ENCODE data around the gene LIFR. TPM values are rescaled to one million over a fixed set of nuclear protein-coding genes. Genes with fewer than 3 reads are reported as not detected.

Gene LIFR
- total RNA-seq, 1 donor from 2014 or later: 33.4 TPM

- H3K27me3 Mint-ChIP-seq: no peaks in the 10 kb centered on the region
- H3K9me3 Mint-ChIP-seq (ENCODE audit: low read depth): no peaks in the 10 kb centered on the region
- no peak for TF ChIP-seq CTCF (IDR thresholded peaks at IDR 0.05; ENCODE audit: unreplicated experiment)
- no peak overlapping the region for H3K4me3 Mint-ChIP-seq (ENCODE audit: low read depth)
- H3K36me3 Mint-ChIP-seq (ENCODE audit: insufficient read depth): peaks cover 2% of the 10 kb centered on the region
- DNase-seq (ENCODE audit: low spot score, unreplicated experiment): no peak
- H3K27ac Mint-ChIP-seq: no peak overlapping the region
- H3K4me1 Mint-ChIP-seq (ENCODE audit: low read depth): peaks cover 22% of the 10 kb centered on the region
Observed at GRCh38 chr5:38536968-38537367, 19.5 kb downstream of the LIFR start.

DNA sequence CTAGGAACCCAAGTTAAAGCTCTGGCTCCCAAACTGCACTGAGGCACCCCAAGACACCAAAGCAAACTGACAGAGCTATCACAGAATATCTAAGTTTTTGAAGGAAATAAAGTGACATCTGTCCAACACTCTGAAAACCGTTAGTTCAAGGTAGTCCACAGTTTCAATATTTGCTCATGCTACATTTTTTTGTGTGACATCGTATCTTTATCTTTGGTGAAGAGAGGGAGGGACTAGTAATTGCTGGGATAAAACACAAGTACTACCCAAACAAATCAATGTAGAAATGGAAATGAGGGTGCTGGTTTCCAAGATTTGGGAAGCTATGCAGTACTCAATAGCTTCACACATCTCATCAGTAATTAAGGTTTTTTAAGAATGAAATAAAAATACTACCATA lies 20.6 kb downstream of the LIFR start:
- no peak overlapping the region for H3K27ac Mint-ChIP-seq
- no peak for TF ChIP-seq CTCF (IDR thresholded peaks at IDR 0.05; ENCODE audit: unreplicated experiment)
- H3K4me1 Mint-ChIP-seq (ENCODE audit: low read depth): peaks cover 20% of the 10 kb centered on the region
- H3K27me3 Mint-ChIP-seq: no peaks in the 10 kb centered on the region
- peaks cover 6% of the 10 kb centered on the region for H3K36me3 Mint-ChIP-seq (ENCODE audit: insufficient read depth)
- peaks cover 3% of the 10 kb centered on the region for H3K9me3 Mint-ChIP-seq (ENCODE audit: low read depth)
- no peak overlapping the region for H3K4me3 Mint-ChIP-seq (ENCODE audit: low read depth)
- no peak for DNase-seq (ENCODE audit: low spot score, unreplicated experiment)

DNA sequence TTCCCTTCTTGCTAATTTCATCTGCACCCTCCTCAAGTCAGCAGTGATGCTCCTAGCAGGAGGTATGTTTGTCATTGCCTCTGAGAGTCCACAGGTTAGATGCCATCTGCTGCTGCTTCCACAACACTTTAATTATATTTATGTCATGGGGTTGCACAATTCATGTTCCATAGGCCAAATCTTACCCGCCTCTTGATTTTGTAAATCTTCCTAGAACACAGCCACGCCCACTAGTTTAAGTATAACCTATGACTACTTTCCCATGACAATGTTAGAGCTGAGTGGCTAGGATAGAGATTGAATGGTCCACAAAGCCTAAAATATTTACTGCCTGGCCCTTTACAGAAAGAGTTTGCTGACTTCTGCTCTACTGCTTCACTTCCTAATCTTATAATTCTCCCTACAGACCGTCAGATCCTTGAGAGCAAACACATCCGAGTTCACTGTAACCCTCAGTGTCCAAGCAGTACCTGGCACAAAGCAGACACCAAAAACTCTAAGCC lies 21.1 kb downstream of the LIFR start:
- H3K27ac Mint-ChIP-seq: no peak overlapping the region
- H3K4me1 Mint-ChIP-seq (ENCODE audit: low read depth): peaks cover 18% of the 10 kb centered on the region
- peaks cover 6% of the 10 kb centered on the region for H3K36me3 Mint-ChIP-seq (ENCODE audit: insufficient read depth)

DNA sequence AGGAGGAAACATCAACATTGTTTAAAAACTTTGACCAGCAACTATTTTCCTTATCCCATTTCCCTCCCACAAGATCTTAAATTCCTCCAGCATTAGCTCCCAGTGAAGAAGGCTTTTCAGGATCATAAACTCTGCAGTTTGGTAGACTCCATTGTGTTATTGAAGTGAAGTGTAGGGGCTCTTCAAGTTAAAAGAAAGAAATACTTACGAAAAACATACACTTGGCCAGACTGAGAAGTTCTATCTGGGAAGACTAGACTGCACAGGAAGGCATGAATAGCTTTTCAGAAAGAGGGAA lies 22.3 kb downstream of the LIFR start:
- no peak for TF ChIP-seq CTCF (IDR thresholded peaks at IDR 0.05; ENCODE audit: unreplicated experiment)
- H3K4me3 Mint-ChIP-seq (ENCODE audit: low read depth): no peak overlapping the region
- no peak overlapping the region for H3K27ac Mint-ChIP-seq
- peaks cover 14% of the 10 kb centered on the region for H3K4me1 Mint-ChIP-seq (ENCODE audit: low read depth)
- DNase-seq (ENCODE audit: low spot score, unreplicated experiment): no peak
- H3K9me3 Mint-ChIP-seq (ENCODE audit: low read depth): peaks cover 3% of the 10 kb centered on the region
- H3K36me3 Mint-ChIP-seq (ENCODE audit: insufficient read depth): peaks cover 4% of the 10 kb centered on the region
- H3K27me3 Mint-ChIP-seq: no peaks in the 10 kb centered on the region

More for the DNA sequence above, 21.1 kb downstream of the LIFR start:
- H3K27me3 Mint-ChIP-seq: no peaks in the 10 kb centered on the region
- no peak for DNase-seq (ENCODE audit: low spot score, unreplicated experiment)
- peaks cover 3% of the 10 kb centered on the region for H3K9me3 Mint-ChIP-seq (ENCODE audit: low read depth)
- TF ChIP-seq CTCF (IDR thresholded peaks at IDR 0.05; ENCODE audit: unreplicated experiment): no peak
- H3K4me3 Mint-ChIP-seq (ENCODE audit: low read depth): no peak overlapping the region

- peaks cover 3% of the 10 kb centered on the region for H3K9me3 Mint-ChIP-seq (ENCODE audit: low read depth)
- no peak overlapping the region for H3K27ac Mint-ChIP-seq
- H3K4me1 Mint-ChIP-seq (ENCODE audit: low read depth): peaks cover 12% of the 10 kb centered on the region
- H3K4me3 Mint-ChIP-seq (ENCODE audit: low read depth): no peak overlapping the region
- TF ChIP-seq CTCF (IDR thresholded peaks at IDR 0.05; ENCODE audit: unreplicated experiment): no peak
- no peaks in the 10 kb centered on the region for H3K27me3 Mint-ChIP-seq
- no peak for DNase-seq (ENCODE audit: low spot score, unreplicated experiment)
- H3K36me3 Mint-ChIP-seq (ENCODE audit: insufficient read depth): peaks cover 4% of the 10 kb centered on the region
Observed at GRCh38 chr5:38533286-38534155, 22.9 kb downstream of the LIFR start.
